DND-41 (cell line): Measurements from ENCODE around the gene UCP1.

ENCODE experiments used
- ATAC-seq: fragments of 200-7000 bp; cut with Tn5 transposase; 3 replicates; pipeline ENCODE4 v1.9.1; 2021; ENCODE audit warnings: low read depth; ENCODE audit not compliant: insufficient read depth
- DNase-seq: peaks from one replicate; pipeline ENCODE4 v3.0.0-alpha.2; 2020
- H2AFZ ChIP-seq: 2 replicates; pipeline ENCODE4 v1.6.0; 2012; ENCODE audit warnings: low read depth, low read length
- H3K27ac ChIP-seq: 2 replicates; pipeline ENCODE4 v1.5.1; 2012; ENCODE audit warnings: low read length, inconsistent platforms
- H3K27me3 ChIP-seq: fragments of 200-600 bp; sonication (generic); 2 replicates; pipeline ENCODE4 v1.6.0; 2012; ENCODE audit warnings: low read length, mild to moderate bottlenecking, inconsistent platforms; ENCODE audit not compliant: insufficient read depth, poor library complexity
- H3K36me3 ChIP-seq: 2 replicates; pipeline ENCODE4 v1.5.1; 2012; ENCODE audit warnings: low read length, inconsistent platforms; ENCODE audit not compliant: insufficient read depth
- H3K4me1 ChIP-seq: 2 replicates; pipeline ENCODE4 v1.5.1; 2012; ENCODE audit warnings: mild to moderate bottlenecking, low read length; ENCODE audit not compliant: insufficient read depth
- H3K4me2 ChIP-seq: 2 replicates; pipeline ENCODE4 v1.6.0; 2012; ENCODE audit warnings: mild to moderate bottlenecking, moderate library complexity, low read length, inconsistent platforms; ENCODE audit not compliant: insufficient read depth
- H3K4me3 ChIP-seq, 2 experiments: fragments of 200-600 bp in 1 of 2; shearing (Covaris generic) in 1 of 2; 2 replicates each; pipeline ENCODE4 v1.5.1; 2012 to 2016; ENCODE audit warnings: inconsistent platforms in 2 of 2, low read length in 2 of 2, mild to moderate bottlenecking in 2 of 2, low read depth in 1 of 2, moderate library complexity in 1 of 2
- H3K79me2 ChIP-seq: 2 replicates; pipeline ENCODE4 v1.6.0; 2012; ENCODE audit warnings: low read length, inconsistent platforms; ENCODE audit not compliant: insufficient read depth
- H3K9ac ChIP-seq: 2 replicates; pipeline ENCODE4 v1.6.0; 2012; ENCODE audit warnings: low read depth, mild to moderate bottlenecking, inconsistent platforms, low read length, moderate library complexity
- H3K9me3 ChIP-seq: 2 replicates; pipeline ENCODE4 v1.5.1; 2012; ENCODE audit warnings: low read length, moderate library complexity, mild to moderate bottlenecking, inconsistent platforms; ENCODE audit not compliant: insufficient read depth, severe bottlenecking
- H4K20me1 ChIP-seq: 2 replicates; pipeline ENCODE4 v1.6.0; 2012; ENCODE audit warnings: low read length; ENCODE audit not compliant: insufficient read depth
- EZH2 ChIP-seq: IDR thresholded peaks from 3 replicates; pipeline ENCODE4 v1.6.1; 2012; ENCODE audit warnings: borderline replicate concordance, low read depth, mild to moderate bottlenecking, moderate library complexity, low read length, inconsistent platforms; ENCODE audit not compliant: severe bottlenecking
- TF ChIP-seq, protein P1 (sequence below): IDR thresholded peaks from 2 replicates; pipeline ENCODE4 v1.5.1; 2012; ENCODE audit warnings: borderline replicate concordance, low read length, moderate library complexity, mild to moderate bottlenecking; ENCODE audit not compliant: poor library complexity, severe bottlenecking; ENCODE audit errors: extremely low read depth

UCP1 gene

DNA sequence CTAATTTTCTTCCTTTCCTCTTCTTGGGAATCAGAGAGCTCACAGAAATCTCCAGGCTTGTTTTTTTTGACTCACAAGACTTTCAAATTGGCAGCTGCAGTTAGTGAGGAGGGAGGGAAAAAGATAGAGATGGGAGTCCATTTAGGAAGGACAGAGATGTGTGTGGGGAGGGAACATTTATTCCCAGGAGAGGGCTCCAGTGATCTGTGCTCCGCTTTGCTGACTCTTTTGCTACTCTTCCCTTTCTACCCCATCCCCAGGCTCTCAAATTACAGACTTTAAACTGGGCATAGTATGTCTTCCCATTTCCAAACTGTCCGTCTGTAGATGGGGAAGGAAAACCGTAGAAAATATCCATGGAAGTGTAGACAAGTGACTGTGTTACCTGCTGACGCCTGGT is 39.1 kb upstream of the UCP1 start:
- Histone ChIP-seq H3K79me2 (no peaks in the 10 kb centered on the region), H4K20me1 (no peaks in the 10 kb centered on the region), H3K9ac (no peak overlapping the region), H3K27ac (no peak overlapping the region), H2AFZ (no peak overlapping the region), H3K4me3 (no peak overlapping the region), H3K9me3 (no peaks in the 10 kb centered on the region), H3K36me3 (no peaks in the 10 kb centered on the region), H3K4me1 (no peaks in the 10 kb centered on the region), H3K27me3 (no peaks in the 10 kb centered on the region), H3K4me2 (no peak overlapping the region)
- TF ChIP-seq, protein P1, sequence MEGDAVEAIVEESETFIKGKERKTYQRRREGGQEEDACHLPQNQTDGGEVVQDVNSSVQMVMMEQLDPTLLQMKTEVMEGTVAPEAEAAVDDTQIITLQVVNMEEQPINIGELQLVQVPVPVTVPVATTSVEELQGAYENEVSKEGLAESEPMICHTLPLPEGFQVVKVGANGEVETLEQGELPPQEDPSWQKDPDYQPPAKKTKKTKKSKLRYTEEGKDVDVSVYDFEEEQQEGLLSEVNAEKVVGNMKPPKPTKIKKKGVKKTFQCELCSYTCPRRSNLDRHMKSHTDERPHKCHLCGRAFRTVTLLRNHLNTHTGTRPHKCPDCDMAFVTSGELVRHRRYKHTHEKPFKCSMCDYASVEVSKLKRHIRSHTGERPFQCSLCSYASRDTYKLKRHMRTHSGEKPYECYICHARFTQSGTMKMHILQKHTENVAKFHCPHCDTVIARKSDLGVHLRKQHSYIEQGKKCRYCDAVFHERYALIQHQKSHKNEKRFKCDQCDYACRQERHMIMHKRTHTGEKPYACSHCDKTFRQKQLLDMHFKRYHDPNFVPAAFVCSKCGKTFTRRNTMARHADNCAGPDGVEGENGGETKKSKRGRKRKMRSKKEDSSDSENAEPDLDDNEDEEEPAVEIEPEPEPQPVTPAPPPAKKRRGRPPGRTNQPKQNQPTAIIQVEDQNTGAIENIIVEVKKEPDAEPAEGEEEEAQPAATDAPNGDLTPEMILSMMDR: no peak
- no peak for TF ChIP-seq EZH2
- no peak for DNase-seq
- ATAC-seq: no peak

DNA sequence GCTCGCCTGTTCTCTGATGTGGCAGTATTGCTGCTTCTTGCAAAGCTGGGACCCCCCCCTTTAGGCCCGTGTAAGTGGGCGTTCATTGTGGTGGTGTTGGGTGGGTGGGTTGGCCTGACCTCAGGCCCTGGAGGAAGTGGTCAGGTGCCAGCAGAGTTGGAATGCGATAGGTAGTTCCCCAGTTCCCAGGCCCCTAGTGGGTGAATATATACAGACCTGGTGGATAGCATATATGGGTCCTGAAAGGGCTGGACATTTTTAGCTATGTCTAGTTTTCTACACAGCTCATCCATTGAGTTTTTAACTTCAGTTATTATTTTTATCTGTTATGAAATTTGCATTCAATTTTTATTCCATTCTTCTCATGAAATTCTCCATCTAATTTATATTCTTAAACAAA is 35.8 kb upstream of the UCP1 start:
- ATAC-seq (no peak), DNase-seq (no peak)
- Histone ChIP-seq H3K9ac (no peak overlapping the region), H4K20me1 (no peaks in the 10 kb centered on the region), H3K36me3 (no peaks in the 10 kb centered on the region), H3K9me3 (no peaks in the 10 kb centered on the region), H3K27me3 (peaks cover 3% of the 10 kb centered on the region), H3K27ac (no peak overlapping the region), H3K79me2 (no peaks in the 10 kb centered on the region), H2AFZ (no peak overlapping the region), H3K4me3 (no peak overlapping the region), H3K4me2 (no peak overlapping the region), H3K4me1 (no peaks in the 10 kb centered on the region)
- TF ChIP-seq, protein P1: no peak
- no peak for TF ChIP-seq EZH2

DNA sequence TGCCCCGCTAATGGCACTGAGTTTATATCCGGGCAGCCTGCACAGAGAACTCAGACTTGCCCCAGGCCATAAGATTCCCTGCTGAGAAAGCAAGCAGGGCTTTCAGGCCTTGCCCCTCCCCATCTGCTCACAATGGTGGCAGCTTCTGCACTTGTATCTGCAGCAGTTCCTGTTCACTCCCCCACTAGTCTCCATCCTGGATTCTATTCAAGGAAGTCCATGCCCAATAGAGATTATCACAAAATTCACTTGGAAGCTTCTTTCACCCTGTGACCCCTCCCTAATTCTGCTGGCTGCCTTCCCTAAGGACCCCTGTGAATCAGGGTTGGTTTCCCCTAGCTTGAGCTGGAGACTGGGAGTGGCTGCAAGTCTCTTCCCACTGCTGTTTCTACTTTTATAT is 34.5 kb upstream of the UCP1 start:
- Histone ChIP-seq H4K20me1 (no peaks in the 10 kb centered on the region), H3K79me2 (no peaks in the 10 kb centered on the region), H3K4me3 (no peak overlapping the region), H3K4me2 (no peak overlapping the region), H3K9ac (no peak overlapping the region), H3K4me1 (no peaks in the 10 kb centered on the region), H3K9me3 (no peaks in the 10 kb centered on the region), H3K36me3 (no peaks in the 10 kb centered on the region), H2AFZ (no peak overlapping the region), H3K27ac (no peak overlapping the region), H3K27me3 (peaks cover 3% of the 10 kb centered on the region)
- TF ChIP-seq, protein P1: no peak
- no peak for TF ChIP-seq EZH2
- no peak for ATAC-seq
- DNase-seq: no peak

DNA sequence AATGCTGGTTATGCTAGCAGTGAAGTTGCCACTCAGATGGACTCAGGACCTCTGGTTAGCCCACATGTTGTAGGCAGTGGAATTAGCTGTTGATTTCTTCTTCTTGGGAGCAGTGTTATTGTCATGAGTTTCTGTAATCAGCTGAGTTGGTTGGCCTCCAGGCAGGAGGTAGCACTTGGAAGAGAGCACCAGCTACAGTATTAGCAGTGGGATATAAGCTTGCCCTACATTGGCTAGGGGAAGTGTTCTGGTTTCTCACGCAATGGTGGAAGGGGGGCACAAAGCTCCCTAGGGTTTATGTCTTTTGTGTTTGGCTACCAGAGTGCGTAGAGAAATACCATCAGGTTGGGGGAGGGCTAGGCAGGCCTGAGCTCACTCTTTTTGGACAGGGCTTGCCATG is 34.0 kb upstream of the UCP1 start:
- Histone ChIP-seq H3K27me3 (peaks cover 3% of the 10 kb centered on the region), H3K27ac (no peak overlapping the region), H3K36me3 (no peaks in the 10 kb centered on the region), H4K20me1 (no peaks in the 10 kb centered on the region), H3K79me2 (no peaks in the 10 kb centered on the region), H3K4me1 (no peaks in the 10 kb centered on the region), H3K9ac (no peak overlapping the region), H3K9me3 (no peaks in the 10 kb centered on the region), H3K4me2 (no peak overlapping the region), H2AFZ (no peak overlapping the region), H3K4me3 (no peak overlapping the region)
- TF ChIP-seq, protein P1: no peak
- TF ChIP-seq EZH2: no peak
- no peak for ATAC-seq
- no peak for DNase-seq
